AG09319 (cell line): ENCODE results near the gene TNFRSF18.

Experiments used
- DNase-seq: peaks from one replicate; pipeline ENCODE4 v3.0.0-alpha.2; 2010; ENCODE audit warnings: low read depth; ENCODE audit errors: extremely low read depth
- CTCF ChIP-seq: IDR thresholded peaks from 2 replicates; pipeline ENCODE4 v1.5.1; 2011; ENCODE audit warnings: low read depth, mild to moderate bottlenecking, inconsistent platforms, low read length, moderate library complexity

TNFRSF18 gene

DNA sequence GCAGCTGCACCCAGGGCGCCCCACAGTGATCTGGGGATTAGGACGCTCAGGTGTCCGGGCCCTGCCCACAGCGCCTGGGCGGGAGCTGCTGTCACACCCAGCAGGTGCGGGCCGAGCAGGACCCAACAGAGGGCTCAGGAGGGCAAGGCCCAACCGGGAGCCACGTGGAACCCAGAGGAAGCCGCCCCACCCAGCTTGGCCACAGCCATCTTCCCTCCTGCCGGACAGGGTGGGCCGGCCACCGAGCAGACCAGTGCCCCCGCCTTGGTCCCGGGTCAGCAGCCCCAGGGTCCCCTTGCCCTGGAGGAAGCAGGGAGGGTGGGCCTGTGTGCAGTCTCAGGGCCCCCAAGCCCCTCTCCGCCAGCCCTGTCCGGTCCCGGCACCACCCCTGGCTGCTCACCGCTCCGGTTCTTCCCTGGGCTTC is 39.0 kb downstream of the TNFRSF18 start:
- no peak for TF ChIP-seq CTCF
- no peak for DNase-seq

DNA sequence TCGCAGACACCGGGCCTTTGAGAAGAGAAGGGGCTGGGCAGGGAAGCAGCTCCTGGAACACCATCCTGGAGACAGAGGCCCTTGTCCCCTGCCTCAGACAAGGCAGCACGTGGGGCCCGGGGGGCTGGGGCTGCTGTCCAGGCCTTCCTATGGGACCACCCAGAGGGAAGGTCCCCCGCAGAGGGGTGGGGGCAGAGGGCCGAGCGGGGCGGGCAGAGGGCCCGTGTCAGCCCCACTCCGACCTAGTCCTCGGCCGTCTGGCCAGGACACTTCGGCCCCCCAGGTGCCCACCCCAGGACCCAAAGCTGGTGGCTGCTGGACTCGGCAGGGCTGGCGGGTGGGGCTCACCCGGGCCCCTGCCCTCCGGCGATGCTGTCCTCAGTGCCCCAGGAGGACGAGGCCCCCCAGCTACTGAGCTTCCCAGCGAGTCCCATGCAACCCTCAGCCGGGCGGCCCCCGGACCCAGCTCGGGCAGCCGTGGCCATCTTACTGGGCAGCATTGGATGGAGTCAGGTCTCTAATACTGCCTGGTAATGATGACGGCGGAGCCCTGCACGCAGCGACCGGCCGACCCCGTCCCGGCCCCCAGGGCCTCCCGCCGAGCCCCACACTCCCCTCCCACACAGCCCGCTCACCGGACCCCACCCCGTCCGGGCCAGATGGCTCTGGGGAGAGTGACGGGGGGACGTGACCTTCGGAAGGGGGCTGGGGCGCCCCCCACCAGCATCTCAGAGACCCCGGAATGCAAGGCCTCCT is 39.6 kb downstream of the TNFRSF18 start:
- no peak for DNase-seq
- TF ChIP-seq CTCF, result no peak

DNA sequence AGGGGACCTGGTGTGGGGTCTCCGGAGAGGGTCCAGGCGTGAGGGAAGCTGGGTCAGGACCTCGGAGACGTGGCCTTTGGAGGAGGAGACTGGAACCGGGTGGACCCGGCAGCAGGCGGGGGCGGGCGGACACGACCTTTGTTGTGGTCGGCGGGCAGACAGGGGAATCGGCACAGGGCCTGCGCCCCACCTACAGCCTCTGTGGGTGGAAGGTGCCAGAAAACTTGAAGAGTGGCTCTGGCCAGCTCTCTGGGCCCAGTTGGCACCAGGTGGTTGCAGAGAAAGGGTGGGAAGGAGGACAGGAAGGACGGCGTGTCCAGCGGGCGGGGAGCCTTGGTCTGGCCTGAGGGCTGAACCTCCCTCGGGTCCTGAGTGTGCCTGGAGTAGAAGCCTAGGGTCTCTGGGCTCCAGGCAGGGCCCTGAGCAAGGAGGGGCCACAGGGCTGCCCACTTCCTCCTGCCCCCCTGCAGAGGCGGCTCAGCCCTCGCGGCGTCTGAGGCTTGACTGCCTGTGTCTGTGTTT is 40.4 kb downstream of the TNFRSF18 start:
- TF ChIP-seq CTCF, result no peak
- no peak for DNase-seq

DNA sequence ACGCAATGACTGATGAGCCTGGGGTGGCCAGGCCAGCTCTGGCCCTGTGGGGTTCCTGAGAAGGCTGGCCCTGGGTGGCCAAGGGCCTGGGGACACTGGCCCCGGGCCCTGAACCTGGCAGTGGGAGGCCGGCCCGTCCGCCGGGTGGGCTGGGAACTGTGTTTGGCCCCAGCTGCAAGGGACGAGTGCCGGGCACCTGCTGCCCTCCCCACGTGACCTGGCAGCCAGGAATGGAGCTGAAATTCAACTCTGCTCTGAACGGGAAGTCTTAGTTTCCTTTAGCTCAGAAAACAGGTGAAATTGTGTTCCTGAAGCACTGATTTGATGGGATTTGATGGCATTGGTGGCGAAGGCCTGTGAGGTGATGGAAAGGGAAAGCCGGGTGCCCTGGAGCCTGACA is 40.9 kb downstream of the TNFRSF18 start:
- TF ChIP-seq CTCF, result no peak
- no peak for DNase-seq

DNA sequence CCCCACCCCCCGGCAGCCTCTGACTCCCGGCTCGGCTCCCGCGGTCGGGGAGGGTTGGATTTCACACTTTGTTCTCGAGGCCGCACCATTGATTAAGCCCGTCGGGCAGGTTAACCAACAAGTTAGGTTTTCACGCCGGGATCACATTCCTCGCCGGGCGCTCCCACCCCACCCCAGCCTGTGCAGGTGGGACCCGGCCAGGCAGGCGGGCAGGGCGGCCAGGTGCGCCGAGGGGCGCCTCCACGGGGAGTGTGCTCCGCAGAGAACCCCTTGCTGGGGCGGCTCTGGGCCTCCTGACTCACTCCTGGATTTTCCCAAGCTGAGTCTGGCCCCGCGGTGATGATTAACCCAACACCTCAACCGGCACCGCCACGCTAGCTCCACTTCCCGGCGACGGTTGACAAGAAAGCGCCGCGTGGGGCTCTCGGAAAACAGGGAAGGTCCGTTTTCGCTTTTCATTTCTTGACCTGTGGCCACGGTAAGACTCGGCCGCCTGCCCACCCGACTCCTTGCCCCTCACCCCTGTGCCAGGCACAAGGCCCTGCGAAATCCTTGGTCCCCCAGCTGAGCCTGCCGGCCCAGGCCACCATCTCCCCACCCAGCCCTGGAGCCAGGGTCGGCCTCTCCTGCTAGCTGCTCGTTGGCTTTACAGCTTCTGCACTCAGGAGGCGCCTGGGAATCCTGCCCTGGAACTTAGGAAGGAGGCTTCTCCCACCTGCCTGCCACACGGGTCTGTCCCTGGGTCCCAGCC is 41.5 kb downstream of the TNFRSF18 start:
- no peak for TF ChIP-seq CTCF
- no peak for DNase-seq

DNA sequence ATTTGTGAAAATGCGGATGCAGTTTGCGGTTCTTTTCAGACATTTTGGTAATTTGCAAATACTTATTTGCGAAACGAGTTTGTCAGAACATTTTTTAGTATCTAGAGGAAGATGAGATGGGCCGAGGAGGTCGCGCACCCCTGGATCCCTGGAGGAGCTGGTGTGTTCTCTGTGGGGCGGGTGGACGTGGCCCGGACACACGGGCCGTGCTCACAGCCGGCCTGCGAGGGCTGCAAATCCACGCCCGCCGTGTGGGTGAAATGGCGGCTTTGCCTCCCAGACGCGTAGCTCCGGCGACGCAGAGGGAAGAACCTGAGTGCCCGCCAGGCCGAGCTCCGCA is 42.1 kb downstream of the TNFRSF18 start:
- TF ChIP-seq CTCF, result no peak
- DNase-seq, result no peak

GRCh38 chr1:1163538-1164070 is 42.8 kb downstream of the TNFRSF18 start:
- no peak for TF ChIP-seq CTCF

More at GRCh38 chr1:1163538-1164070, 42.8 kb downstream of the TNFRSF18 start:
- no peak for DNase-seq
